Fibroblast of skin of left quadriceps (primary cell): Measurements from ENCODE around the gene PDE4A.
"Not testable (repeated sequence)": the region's sequence is repeated elsewhere in the genome, so short reads cannot be mapped to it uniquely, and the experiment has no call there.

Source experiments
- DNase-seq, 2 experiments: peaks; one replicate each; pipeline ENCODE4 v3.0.0-alpha.2; 2013; ENCODE audit warnings: low read depth in 2 of 2

The PDE4A gene

DNA sequence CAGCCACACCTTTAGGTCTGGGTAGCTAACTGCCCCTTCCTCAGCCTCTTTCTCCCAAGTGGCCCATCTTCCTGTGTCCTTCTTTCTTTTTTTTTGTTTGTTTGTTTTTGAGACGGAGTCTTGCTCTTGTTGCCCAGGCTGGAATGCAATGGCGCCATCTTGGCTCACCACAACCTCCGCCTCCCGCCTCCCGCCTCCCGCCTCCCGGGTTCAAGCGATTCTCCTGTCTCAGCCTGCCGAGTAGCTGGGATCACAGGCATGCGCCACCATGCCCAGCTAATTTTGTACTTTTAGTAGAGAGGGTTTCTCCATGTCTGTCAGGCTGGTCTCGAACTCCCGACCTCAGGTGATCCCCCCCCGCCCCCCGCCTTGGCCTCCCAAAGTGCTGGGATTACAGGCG lies 41.7 kb downstream of the PDE4A start:
- DNase-seq, result not testable (repeated sequence)

DNA sequence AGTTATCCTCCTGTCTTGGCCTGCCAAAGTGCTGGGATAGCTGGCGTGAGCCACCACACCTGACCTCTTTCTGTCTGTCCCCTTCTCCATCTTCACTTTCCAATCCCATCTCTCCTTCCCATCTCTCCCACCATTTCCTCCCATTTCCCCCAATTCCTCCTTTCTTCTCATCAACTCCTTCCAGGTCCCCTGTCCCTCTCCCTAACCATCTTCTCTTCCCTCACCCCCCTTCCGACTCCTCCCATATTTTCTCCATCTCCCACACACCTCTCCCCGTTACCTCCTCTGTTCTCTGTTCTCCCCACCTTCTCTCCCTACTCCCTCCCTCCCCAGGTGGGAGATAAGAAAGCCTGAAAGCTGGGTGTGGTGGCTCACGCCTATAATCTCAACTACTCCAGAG lies 42.2 kb downstream of the PDE4A start:
- no peak for DNase-seq

DNA sequence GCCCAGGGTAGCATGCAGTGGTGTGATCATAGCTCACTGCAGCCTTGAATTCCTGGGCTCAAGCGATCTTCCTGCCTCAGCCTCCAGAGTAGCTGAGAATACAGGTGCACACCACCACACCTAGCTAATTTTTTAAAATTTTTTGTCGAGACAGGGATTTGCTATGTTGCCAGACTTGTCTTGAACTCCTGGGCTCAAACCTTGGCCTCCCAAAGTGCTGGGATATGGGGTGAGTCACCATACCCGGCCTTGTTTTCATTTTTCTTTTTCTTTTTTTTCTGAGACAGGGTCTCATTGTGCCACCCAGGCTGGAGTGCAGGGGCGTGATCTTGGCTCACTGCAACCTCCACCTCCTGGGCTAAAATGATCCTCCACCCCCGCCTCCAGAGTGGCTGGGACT lies 44.1 kb downstream of the PDE4A start:
- DNase-seq, result no peak

DNA sequence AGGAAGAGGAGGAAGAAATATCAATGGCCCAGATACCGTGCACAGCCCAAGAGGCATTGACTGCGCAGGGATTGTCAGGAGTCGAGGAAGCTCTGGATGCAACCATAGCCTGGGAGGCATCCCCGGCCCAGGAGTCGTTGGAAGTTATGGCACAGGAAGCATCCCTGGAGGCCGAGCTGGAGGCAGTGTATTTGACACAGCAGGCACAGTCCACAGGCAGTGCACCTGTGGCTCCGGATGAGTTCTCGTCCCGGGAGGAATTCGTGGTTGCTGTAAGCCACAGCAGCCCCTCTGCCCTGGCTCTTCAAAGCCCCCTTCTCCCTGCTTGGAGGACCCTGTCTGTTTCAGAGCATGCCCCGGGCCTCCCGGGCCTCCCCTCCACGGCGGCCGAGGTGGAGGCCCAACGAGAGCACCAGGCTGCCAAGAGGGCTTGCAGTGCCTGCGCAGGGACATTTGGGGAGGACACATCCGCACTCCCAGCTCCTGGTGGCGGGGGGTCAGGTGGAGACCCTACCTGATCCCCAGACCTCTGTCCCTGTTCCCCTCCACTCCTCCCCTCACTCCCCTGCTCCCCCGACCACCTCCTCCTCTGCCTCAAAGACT lies 46.9 kb downstream of the PDE4A start:
- DNase-seq, result no peak

DNA sequence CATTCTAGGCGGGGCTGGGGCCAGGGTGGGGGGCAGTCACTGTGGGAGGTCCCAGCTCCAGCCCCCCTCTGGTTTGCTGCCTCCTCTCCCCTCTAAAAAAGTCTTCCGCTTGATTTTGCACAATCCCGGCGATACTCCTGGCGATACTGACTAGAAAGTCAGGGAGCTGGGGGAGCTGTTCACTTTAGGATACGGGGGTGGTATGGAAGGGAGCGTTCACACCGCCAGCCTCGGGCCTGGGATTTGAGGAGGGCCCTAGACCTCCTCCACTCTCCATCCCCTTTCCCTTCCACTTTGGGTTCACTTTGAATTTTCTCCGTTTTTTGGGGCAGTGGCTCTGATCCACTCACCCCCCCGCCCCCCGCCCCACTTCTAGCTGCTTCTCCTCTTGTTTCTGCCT lies 47.8 kb downstream of the PDE4A start:
- DNase-seq, result no peak

DNA sequence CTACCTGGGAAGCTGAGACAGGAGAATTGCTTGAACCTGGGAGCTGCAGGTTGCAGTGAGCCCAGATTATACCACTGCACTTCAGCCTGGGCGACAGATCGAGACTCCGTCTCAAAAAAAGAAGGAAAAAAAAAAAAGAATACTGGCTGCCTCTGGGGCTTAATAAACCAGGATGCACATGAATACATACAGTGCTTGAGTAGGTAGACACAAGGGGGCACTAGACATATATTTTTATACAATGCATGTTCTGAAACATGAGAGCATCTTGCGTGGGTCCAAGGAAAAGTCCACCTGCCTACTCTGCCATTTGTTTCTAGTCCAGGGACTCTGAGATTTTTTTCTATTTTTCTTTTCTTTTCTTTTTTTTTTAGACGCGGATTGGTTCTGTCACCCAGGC lies 51.6 kb downstream of the PDE4A start:
- peak in 1 of 2 experiments; percentile 7 for DNase-seq

DNA sequence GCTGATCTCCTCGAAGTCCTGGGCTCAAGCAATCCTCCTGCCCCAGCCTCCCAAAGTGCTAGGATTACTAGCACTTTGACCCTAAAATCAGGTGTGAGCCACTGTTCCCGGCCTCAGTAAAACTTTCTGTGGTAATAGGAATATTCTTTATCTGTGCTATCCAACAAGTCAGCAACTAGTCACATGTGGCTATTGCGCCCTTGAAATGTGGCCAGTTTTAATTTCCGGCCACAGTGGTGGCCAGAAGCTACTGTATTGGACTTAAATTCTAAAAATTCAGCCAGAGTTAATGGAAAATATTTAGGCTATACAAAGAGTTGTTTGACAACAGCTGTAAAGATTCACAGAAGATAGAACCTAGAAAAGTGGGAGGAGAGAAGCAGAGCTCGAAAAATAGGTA lies 52.9 kb downstream of the PDE4A start:
- DNase-seq, result no peak

DNA sequence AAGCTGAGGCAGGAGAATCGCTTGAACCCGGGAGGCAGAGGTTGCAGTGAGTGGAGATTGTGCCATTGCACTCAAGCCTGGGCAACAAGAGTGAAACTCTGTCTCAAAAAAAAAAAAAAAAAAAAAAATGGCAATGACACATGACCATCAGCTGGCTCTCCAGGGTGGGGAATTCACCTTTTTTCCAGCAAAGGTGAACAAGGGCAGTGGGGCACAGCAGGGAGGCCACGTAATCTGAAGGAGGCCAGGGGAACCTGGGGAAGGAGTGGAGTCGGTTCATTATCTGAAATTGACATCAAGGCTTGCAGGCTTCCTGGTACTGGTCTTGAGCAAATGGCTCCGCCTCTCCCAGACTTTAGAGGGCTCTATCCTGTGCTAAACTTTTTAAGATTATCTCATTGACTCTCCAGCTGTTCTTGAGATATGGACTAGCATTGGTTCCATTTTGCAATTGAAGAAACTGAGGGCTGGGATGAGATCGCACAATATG lies 54.7 kb downstream of the PDE4A start:
- no peak for DNase-seq

DNA sequence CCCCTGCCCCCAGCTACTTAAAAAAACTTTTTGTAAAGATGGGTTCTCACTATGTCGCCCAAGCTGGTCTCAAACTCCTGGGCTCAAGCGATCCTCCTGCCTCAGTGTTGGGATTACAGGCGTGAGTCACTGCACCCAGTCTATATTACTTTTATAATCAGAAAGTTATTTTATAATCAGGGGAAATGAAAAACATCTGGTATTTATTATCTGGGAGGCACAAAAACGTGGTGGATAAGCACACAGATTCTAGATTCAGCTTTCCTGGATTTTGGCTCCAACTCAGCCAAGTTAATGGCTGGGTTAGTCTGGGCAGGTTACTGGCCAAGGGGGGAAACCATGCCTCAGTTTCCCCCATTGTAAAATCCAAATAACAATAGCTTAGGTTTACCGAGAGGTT lies 58.1 kb downstream of the PDE4A start:
- peak in 1 of 2 experiments; percentile 15 for DNase-seq

DNA sequence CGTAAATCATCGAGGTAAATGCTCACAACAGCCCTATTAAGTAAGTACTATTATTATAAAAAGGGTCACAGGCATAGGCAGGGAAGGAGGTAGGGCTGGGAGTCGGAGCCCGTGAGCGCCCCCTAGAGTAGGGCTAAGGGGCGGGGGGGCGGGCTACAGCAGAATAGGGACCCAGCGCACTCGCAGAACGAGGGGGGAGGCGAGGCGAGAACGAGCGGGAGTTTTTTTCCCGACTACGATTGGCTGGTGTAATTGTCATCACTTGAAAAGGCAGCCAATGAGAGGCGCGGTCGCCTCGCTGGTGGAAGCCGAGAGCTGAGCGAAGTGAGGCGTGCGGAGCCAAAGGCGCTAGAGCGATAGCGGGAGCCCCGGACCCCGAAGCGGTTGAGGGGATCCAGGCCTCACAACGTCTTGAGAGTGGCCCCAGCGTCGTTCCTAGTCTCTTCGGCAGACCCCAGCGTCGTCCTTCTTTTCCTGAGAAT lies 58.6 kb downstream of the PDE4A start:
- DNase-seq, result peak; percentile 74 to 75

DNA sequence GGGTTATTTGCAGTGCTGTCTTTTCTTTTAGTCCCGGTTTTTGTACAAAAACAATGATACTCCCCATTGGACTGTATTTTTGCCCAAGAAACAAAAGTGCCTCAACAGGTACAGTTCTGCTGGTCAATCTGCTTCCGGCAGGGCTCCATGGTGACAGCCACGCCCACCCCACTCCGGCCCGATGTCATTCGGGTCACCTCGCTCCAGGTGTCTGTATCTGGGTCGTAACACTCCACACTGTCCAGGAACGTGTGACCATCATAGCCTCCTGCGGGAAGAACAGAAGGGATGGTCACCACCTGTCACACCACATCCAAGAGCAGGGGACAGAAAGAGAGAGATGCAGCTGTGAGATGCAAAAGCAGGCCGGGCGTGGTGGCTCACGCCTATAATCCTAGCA lies 66.2 kb downstream of the PDE4A start:
- no peak for DNase-seq

DNA sequence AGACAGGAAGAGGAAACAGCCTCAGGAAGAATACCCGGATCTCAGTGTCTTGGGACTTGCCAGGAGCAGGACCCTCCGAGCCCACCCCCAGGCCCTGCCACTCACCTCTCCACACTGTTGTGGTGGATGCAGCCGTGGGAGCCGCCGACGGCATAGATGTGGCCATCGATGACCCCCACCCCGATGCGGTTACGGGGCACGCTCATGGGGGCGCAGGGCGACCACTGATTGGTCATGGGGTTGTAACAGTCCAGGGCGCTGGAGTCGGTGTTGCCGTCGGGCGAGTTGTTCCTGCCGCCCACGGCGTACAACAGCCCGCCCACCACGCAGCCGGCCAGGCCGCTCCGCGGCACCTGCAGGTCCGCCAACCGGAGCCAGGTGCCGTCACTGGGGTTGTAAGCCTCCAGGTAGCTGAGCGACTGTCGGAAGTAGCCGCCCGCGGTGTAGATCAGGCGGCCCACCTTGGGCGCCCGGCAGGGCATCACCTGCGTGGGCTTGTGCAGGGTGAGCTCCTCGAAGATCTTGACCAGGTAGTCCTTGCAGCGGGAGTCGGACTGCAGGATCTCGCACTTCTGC lies 71.2 kb downstream of the PDE4A start:
- no peak for DNase-seq

DNA sequence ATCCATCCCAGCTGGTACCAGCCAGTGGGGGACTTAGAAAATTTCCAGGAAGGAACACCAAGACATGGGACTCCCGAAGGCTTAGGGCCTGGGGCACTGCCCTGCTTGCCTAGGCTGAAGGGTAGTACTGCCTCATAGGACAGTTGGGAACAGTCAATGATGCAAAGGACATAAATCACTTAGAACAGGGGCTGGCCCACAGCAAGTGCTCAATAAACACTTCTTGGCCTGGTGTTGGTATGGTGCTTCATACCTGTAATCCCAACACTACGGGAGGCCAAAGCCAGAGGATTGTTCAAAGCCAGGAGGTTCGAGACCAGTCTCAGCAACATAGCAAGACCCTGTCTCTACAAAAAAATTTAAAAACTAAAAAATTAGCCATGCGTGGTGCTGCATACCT lies 77.0 kb downstream of the PDE4A start:
- no peak for DNase-seq

DNA sequence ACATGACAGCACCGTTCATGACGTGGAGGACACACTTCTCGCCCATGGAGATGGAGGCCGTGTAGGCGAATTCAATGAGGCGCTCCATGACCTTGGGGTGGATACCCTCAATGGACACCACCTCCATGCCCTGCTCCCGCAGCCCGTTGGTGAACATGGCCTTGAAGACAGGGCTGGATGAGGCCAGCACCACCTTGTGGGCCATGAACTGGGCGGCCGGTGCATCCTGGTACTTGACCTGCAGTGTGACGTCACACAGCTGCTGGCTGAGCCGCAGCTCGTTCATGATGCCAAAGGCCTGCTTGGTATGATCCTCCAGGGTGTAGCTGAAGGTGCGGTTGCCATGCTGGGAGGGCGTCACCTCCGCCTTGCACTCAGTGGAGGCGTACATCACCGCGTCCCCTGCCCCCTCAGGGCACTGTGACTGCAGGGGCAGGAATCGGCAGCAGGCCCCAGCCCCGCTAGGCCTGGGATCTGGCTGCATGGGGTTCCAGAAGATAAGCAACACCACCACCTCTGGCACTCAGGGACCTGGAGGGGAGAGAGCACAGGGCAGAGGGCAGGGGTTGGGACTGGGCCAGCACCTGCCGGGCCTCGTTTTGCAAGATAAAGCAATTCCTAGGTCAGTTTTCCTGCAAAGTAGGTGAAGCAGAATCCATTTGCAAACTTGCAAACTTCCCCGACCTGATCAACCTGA lies 79.4 kb downstream of the PDE4A start:
- DNase-seq, result no peak

DNA sequence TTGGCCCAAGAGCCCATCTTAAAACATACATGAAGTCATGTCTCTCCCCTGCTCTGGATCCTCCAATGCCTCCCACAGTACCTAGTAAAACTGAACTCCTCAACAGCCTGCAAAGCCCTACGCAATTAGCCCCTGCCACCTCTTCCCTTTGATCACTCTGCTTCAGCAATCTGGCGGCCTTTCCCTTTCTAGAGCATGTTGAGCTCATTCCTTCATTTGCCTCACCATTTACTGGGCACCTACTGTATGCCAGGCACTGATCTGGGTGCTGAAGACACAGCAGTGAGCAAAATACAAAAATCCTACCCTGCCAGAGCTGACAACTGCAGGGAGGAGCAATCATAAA lies 79.9 kb downstream of the PDE4A start:
- DNase-seq, result no peak

DNA sequence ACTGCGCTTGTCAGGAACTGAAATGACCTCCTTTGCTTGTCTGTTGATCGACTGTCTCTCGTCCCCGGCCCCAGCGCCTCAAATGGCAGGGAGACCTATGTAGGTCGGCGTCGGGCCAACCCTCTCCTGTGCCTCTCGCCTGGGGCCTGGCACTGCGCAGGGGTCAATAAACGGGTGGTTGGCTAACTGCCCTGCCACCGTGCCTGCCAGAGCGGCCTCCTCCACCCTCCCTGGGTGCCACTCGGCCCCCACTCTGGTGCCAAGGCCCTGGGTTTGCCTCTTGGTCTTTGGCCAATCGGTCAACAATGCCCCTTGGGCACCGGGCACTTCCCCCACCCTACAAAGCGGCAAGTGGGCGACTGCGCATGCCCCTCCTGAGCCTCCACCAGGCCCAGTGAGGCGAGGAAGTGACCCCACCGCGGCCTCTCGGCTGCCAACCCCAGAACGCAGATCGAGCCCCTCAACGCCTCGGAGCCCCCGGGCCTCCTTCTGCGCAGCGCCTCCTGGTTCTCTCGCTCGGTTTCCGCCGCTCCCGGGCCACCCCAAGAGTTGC lies 81.7 kb downstream of the PDE4A start:
- peak in 1 of 2 experiments; percentile 1 for DNase-seq

DNA sequence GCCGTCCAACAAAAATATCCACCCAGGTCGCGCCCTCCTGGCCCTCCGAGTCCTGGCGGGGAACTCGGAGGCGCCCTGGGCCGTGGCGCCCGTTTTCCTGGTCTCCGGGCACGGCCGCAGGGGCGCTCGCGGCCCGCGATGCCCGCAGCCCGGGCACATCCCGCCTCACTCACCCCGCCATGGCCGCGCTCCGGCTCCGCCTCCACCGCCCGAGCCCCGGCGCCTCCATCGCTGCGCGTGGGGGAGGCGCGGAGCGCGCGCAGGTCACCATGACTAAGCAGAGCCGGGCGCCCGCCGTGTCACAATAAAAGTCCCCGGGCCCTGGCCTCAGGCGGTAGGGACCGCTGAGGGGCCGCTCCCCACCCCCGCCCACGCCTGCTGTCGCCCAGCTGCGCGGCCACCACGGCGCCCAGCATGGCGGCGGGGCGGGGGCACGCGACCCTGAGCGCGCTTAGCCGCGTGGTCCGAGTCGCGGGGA lies 82.2 kb downstream of the PDE4A start:
- peak; percentile 71 to 76 for DNase-seq

DNA sequence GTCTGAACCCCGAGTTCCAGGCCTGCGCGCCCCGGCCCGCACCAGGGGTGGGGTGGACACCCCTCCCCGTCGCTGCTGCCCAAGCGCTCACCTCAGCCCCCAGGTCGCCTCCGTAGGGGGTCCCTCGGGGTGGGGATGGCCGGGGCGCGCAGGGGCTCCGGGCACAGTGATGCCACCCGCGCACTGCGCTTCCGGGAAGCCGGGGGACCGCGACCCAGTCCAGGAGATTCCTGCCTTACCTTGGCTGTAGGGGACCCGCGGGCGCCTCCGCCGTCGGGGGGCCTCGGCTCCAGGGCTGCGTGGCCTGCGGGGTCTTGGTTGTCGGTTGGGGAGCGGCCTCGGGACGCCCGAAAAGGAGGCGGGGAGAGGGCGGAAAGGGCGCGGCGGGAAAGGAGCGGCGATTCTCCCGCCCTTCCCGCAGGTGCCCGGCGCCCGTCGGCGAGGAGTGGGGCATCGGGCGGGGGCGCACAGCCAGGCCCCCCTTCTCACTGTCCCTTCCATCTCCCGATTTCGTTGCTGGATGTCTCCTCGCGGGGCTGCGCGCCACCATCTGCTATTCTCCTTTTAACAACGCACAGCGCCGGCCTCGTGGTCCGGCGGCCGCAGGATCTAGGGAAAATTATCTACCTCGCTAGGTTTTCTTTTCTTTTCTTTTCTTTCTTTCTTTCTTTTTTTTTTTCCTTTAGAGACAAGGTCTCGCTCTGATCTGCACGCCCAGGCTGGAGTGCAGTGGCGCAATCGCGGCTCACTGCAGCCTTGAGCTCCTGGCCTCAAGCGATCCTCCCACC lies 82.9 kb downstream of the PDE4A start, which contains the start of gene KEAP1:
Gene KEAP1 (minus strand): TSS at position 355 of the 788 bp plus-strand sequence. CDS start 3,323 bp downstream, outside the sequence.
- peak in 1 of 2 experiments; percentile 4 for DNase-seq

DNA sequence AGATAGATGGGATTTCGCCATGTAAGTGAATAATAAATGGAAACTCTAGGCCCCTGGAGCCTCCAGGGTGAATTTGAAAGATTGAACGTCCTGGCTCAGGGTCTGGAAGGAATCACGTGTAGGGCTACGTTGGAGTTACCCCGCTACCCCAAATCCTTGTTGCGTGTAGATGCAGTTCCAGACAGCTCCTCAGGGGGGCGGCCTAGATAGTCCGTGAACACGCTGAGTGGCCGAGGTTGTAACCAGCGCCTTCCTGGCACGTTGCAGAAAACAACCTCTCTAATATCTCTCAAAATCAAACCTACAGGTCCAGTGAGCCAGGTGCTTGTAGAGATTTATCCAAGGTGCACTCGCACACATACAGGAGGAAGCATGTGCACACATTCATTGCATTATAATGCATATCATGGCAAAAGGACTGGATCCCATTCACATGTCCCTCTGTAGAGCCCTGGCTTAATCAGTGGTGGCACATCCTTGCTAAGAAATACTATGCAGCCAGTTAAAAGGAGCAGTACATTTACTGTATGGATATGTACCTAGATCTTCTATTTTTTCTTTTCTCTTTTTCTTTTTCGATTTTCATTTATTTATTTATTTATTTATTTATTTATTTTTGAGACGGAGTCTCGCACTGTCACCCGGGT lies 85.4 kb downstream of the PDE4A start:
- DNase-seq, result peak in 1 of 2 experiments; percentile 16

DNA sequence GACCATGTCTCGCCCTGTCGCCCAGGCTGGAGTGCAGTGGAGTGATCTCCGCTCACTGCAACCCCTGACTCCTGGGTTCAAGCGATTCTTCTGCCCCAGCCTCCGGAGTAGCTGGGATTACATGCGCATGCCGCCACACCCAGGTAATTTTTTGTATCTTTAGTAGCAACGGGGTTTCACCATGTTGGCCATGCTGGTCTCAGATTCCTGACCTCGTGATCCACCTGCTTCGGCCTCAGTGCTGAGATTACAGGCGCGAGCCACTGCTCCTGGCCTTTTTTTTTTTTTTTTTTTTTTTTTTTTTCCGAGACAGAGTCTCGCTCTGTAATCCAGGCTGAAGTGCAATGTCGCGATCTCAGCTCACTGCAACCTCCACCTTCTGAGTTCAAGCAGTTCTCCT lies 87.7 kb downstream of the PDE4A start:
- no peak for DNase-seq

DNA sequence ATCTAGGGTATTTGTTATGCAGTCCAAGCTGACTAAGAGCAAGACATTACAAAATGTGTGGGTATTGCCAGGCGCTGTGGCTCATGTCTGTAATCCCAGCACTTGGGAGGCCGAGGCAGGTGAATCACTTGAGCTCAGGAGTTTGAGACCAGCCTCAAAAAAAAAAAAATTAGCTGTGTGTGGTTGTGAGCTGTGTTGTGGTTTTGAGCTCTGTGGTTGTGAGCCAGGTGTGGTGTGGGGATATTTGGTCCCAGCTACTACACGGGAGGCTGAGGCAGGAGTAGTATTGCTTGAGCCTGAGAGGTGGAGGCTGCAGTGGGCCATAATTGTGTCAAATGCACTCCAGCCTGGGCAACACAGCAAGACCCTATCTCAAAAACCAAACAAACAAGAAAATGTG lies 88.4 kb downstream of the PDE4A start:
- DNase-seq, result no peak
